ENCODE results near the gene ERN1.

GRCh38 chr17:64001763-64002529 lies 128.0 kb downstream of the ERN1 start:
- TF ChIP-seq CTCF (IDR thresholded peaks at IDR 0.05; ENCODE audit: extremely low read depth in 1 of 2, insufficient read depth in 1 of 2, low read depth in 1 of 2, low read length in 2 of 2), result no peak
- TF ChIP-seq POLR2A (IDR thresholded peaks at IDR 0.05; ENCODE audit: low read depth, low read length), result peak; percentile 56
- TF ChIP-seq EZH2 (IDR thresholded peaks at IDR 0.05; ENCODE audit: borderline replicate concordance, low read depth, low read length, severe bottlenecking), result no peak
- no peak for TF ChIP-seq FOS (IDR thresholded peaks at IDR 0.05; ENCODE audit: borderline replicate concordance, insufficient read depth, low read length)
- TF ChIP-seq MAX (IDR thresholded peaks at IDR 0.05; ENCODE audit: insufficient read depth, insufficient read length), result no peak
- TF ChIP-seq POLR2AphosphoS5 (IDR thresholded peaks at IDR 0.05; ENCODE audit: insufficient read depth, low read depth, low read length), result peak; percentile 79
- no peak for TF ChIP-seq MYC (IDR thresholded peaks at IDR 0.05; ENCODE audit: low read depth, low read length)
